IMR-90 (cell line): ENCODE measurements around the gene LEMD1. TPM values are rescaled to one million over a fixed set of nuclear protein-coding genes. Genes with fewer than 3 reads are reported as not detected.

ENCODE experiments used
- ATAC-seq: fragments of 200-7000 bp; cut with Tn5 transposase; 2 replicates; pipeline ENCODE4 v1.9.1; 2020; ENCODE audit warnings: low read depth, mild to moderate bottlenecking, moderate library complexity
- BruUV-seq: library from RNA; stranded (reverse); fragments of 400-500 nt; replicated peaks from 2 replicates; lab custom pipeline; 2021; lab: Mats Ljungman, UMichigan
- CTCF ChIA-PET: fragments of 300-600 bp; formaldehyde crosslinking; extraction: SDS; loops from one replicate; lab custom pipeline; 2021; ENCODE audit warnings: antibody characterized with exemption; lab: Yijun Ruan, JAX
- POLR2A ChIA-PET: fragments of 300-600 bp; sonication (Branson Sonifier 250); formaldehyde crosslinking; loops from one replicate; lab custom pipeline; 2022; ENCODE audit warnings: antibody characterized with exemption; ENCODE audit not compliant: unreplicated experiment; lab: Charles Lee
- DNase-seq: peaks from one replicate; pipeline ENCODE4 v3.0.0; 2013
- H2AFZ ChIP-seq: replicated peaks from 2 replicates; pipeline ENCODE3; 2013; ENCODE audit warnings: low read length, mild to moderate bottlenecking; ENCODE audit not compliant: poor library complexity
- H2AK5ac ChIP-seq: 2 replicates; pipeline ENCODE4 v1.6.1; 2013; ENCODE audit warnings: low read depth, low read length, inconsistent platforms
- H2AK9ac ChIP-seq: replicated peaks from 2 replicates; pipeline ENCODE3; 2013; ENCODE audit warnings: mild to moderate bottlenecking, low read depth, low read length, moderate library complexity; ENCODE audit not compliant: poor library complexity
- H2BK120ac ChIP-seq: 2 replicates; pipeline ENCODE4 v1.6.1; 2013; ENCODE audit warnings: low read depth, low read length, inconsistent platforms
- H2BK15ac ChIP-seq: 3 replicates; pipeline ENCODE4 v1.6.1; 2013; ENCODE audit warnings: low read depth, low read length, inconsistent platforms
- H2BK20ac ChIP-seq: 2 replicates; pipeline ENCODE4 v1.6.1; 2013; ENCODE audit warnings: low read depth, mild to moderate bottlenecking, inconsistent platforms, low read length, moderate library complexity
- H2BK5ac ChIP-seq: 2 replicates; pipeline ENCODE4 v1.6.1; 2013; ENCODE audit warnings: mild to moderate bottlenecking, low read depth, low read length, inconsistent platforms; ENCODE audit not compliant: poor library complexity, severe bottlenecking
- H3K14ac ChIP-seq: replicated peaks from 2 replicates; pipeline ENCODE4 v1.6.1; 2013; ENCODE audit warnings: low read depth, low read length, inconsistent platforms
- H3K18ac ChIP-seq: 2 replicates; pipeline ENCODE4 v1.6.1; 2013; ENCODE audit warnings: low read depth, low read length, control low read depth
- H3K23ac ChIP-seq: 2 replicates; pipeline ENCODE4 v1.6.1; 2013; ENCODE audit warnings: low read depth, low read length, inconsistent platforms
- H3K27ac ChIP-seq: 2 replicates; pipeline ENCODE4 v1.5.1; 2013; ENCODE audit warnings: mild to moderate bottlenecking, control low read depth, low read length; ENCODE audit not compliant: insufficient read depth
- H3K27me3 ChIP-seq: 2 replicates; pipeline ENCODE4 v1.6.1; 2013; ENCODE audit warnings: low read length; ENCODE audit not compliant: control insufficient read depth, insufficient read depth
- H3K36me3 ChIP-seq: 2 replicates; pipeline ENCODE4 v1.6.1; 2013; ENCODE audit warnings: low read length, mixed read lengths; ENCODE audit not compliant: control insufficient read depth, insufficient read depth
- H3K4ac ChIP-seq: 2 replicates; pipeline ENCODE4 v1.6.1; 2013; ENCODE audit warnings: low read depth, low read length, inconsistent platforms
- H3K4me1 ChIP-seq: 2 replicates; pipeline ENCODE4 v1.6.1; 2013; ENCODE audit warnings: low read length, mixed read lengths; ENCODE audit not compliant: control insufficient read depth, insufficient read depth
- H3K4me2 ChIP-seq: 2 replicates; pipeline ENCODE4 v1.6.1; 2013; ENCODE audit warnings: low read depth, mild to moderate bottlenecking, control low read depth, low read length, moderate library complexity
- H3K4me3 ChIP-seq: 2 replicates; pipeline ENCODE4 v1.5.1; 2013; ENCODE audit warnings: low read depth, mild to moderate bottlenecking, control low read depth, low read length, moderate library complexity; ENCODE audit not compliant: insufficient read depth
- H3K56ac ChIP-seq: 2 replicates; pipeline ENCODE4 v1.6.1; 2013; ENCODE audit warnings: low read length, inconsistent platforms; ENCODE audit not compliant: insufficient read depth; ENCODE audit errors: extremely low read depth
- H3K79me1 ChIP-seq, 2 experiments: 2 replicates each; pipeline ENCODE4 v1.6.1; 2013; ENCODE audit warnings: low read length in 2 of 2, inconsistent platforms in 1 of 2, low read depth in 1 of 2
- H3K9ac ChIP-seq: 2 replicates; pipeline ENCODE4 v1.6.1; 2013; ENCODE audit warnings: low read depth, low read length, control low read depth
- H3K9me1 ChIP-seq: 2 replicates; pipeline ENCODE4 v1.6.1; 2013; ENCODE audit warnings: low read length, inconsistent platforms; ENCODE audit not compliant: insufficient read depth
- H3K9me3 ChIP-seq: 2 replicates; pipeline ENCODE4 v1.6.1; 2013; ENCODE audit warnings: low read length; ENCODE audit not compliant: control insufficient read depth, insufficient read depth
- H4K20me1 ChIP-seq: 2 replicates; pipeline ENCODE4 v1.6.1; 2013; ENCODE audit warnings: low read length, inconsistent platforms; ENCODE audit not compliant: insufficient read depth
- H4K5ac ChIP-seq: 2 replicates; pipeline ENCODE4 v1.6.1; 2013; ENCODE audit warnings: mild to moderate bottlenecking, low read depth, low read length, control low read depth
- H4K8ac ChIP-seq, 2 experiments: 2 replicates each; pipeline ENCODE4 v1.6.1; 2013; ENCODE audit warnings: low read depth in 2 of 2, low read length in 2 of 2, control low read depth in 1 of 2, inconsistent platforms in 1 of 2
- H4K91ac ChIP-seq: 2 replicates; pipeline ENCODE4 v1.6.1; 2013; ENCODE audit warnings: low read depth, low read length, inconsistent platforms; ENCODE audit not compliant: insufficient read depth
- BHLHE40 ChIP-seq: fragments of 150-350 bp; IDR thresholded peaks from 2 replicates; pipeline ENCODE4 v1.6.1; 2016; ENCODE audit warnings: mild to moderate bottlenecking, low read depth, low read length
- CTCF ChIP-seq: conservative IDR thresholded peaks from 2 replicates; pipeline ENCODE4 v1.5.1; 2012; ENCODE audit warnings: mild to moderate bottlenecking, low read depth, low read length, improper control_type of control experiment
- ELK1 ChIP-seq: fragments of 150-350 bp; IDR thresholded peaks from 2 replicates; pipeline ENCODE4 v1.6.1; 2016; ENCODE audit warnings: low read depth, mild to moderate bottlenecking, low read length, moderate library complexity, borderline replicate concordance
- MAFK ChIP-seq: IDR thresholded peaks from 2 replicates; pipeline ENCODE4 v1.6.1; 2012; ENCODE audit warnings: low read depth, low read length, improper control_type of control experiment
- POLR2A ChIP-seq: IDR thresholded peaks from 2 replicates; pipeline ENCODE4 v1.6.1; 2012; ENCODE audit warnings: mild to moderate bottlenecking, low read depth, low read length
- SMC3 ChIP-seq: fragments of 150-350 bp; IDR thresholded peaks from 2 replicates; pipeline ENCODE4 v1.6.1; 2016; ENCODE audit warnings: low read depth, mild to moderate bottlenecking, antibody characterized with exemption, low read length, moderate library complexity
- WGBS, 2 experiments: methylation state at CpG; one replicate each; pipeline versions ENCODE4 v1.1.5 to v1.1.7; 2013; ENCODE audit warnings: missing lambda C conversion rate in 2 of 2; ENCODE audit not compliant: insufficient read length in 1 of 2; ENCODE audit errors: extremely low coverage in 2 of 2; 5-methylcytosine and 5-hydroxymethylcytosine counted together
- dilution Hi-C: fragments of 300-500 bp; cut with HindIII; formaldehyde crosslinking; loops from one replicate; pipeline ENCODE4 v1.14.3; 2018; ENCODE audit warnings: low sequenced_read_pairs; ENCODE audit not compliant: unreplicated experiment
- in situ Hi-C: fragments of 300-500 bp; cut with MboI; formaldehyde crosslinking; loops from 3 replicates; pipeline ENCODE4 v1.14.3; 2019; ENCODE audit warnings: low sequenced_read_pairs, inconsistent platforms, mixed read lengths
- intact Hi-C: fragments of 100-400 bp; cut with micrococcal nuclease; formaldehyde crosslinking; loops from 2 replicates; pipeline ENCODE4 v1.10.0; 2022
- polyA plus RNA-seq, 3 experiments: library from polyadenylated mRNA; depleted of rRNA; stranded (reverse); fragments of >200 nt; gene quantifications; 2 replicates each; pipeline ENCODE4 v1.2.3, GENCODE V29; 2012; ENCODE audit warnings: low replicate concordance in 1 of 3
- total RNA-seq: library from RNA; depleted of rRNA; stranded (reverse); fragments of >200 nt; gene quantifications from 2 replicates; pipeline ENCODE4 v1.2.3, GENCODE V29; 2012
- TF ChIP-seq, protein P1 (sequence below): fragments of 150-350 bp; IDR thresholded peaks from 2 replicates; pipeline ENCODE4 v1.6.1; 2017; ENCODE audit warnings: mild to moderate bottlenecking, antibody characterized with exemption, low read length, low read depth

The LEMD1 gene
- total and polyA plus RNA-seq, 2 of the 4 experiments (the other 2 are of a cell fraction): not detected

- H2AFZ ChIP-seq: no peak overlapping the region
- ChIA-PET CTCF (no interaction called here), POLR2A (no interaction called here)
- no peaks in the 10 kb centered on the region for H3K4me1 ChIP-seq
- H2BK20ac ChIP-seq: no peak overlapping the region
- intact Hi-C loops: no loop called here
- no peak overlapping the region for H3K4me2 ChIP-seq
- no peak overlapping the region for H3K14ac ChIP-seq
- H4K5ac ChIP-seq: no peak overlapping the region
- H4K8ac ChIP-seq: no peak overlapping the region
- peaks cover 83% of the 10 kb centered on the region for H3K27me3 ChIP-seq
- H3K9ac ChIP-seq: no peak overlapping the region
- H3K23ac ChIP-seq: no peak overlapping the region
- in situ Hi-C loops: no loop called here
- H3K4me3 ChIP-seq: no peak overlapping the region
- H3K36me3 ChIP-seq: no peaks in the 10 kb centered on the region
- BruUV-seq: no TSS peak
- no peak for TF ChIP-seq POLR2A
- TF ChIP-seq, protein P1, sequence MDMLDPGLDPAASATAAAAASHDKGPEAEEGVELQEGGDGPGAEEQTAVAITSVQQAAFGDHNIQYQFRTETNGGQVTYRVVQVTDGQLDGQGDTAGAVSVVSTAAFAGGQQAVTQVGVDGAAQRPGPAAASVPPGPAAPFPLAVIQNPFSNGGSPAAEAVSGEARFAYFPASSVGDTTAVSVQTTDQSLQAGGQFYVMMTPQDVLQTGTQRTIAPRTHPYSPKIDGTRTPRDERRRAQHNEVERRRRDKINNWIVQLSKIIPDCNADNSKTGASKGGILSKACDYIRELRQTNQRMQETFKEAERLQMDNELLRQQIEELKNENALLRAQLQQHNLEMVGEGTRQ: no peak
- TF ChIP-seq MAFK: no peak
- TF ChIP-seq SMC3: no peak
- no peak for TF ChIP-seq ELK1
- TF ChIP-seq BHLHE40: no peak
- TF ChIP-seq CTCF: no peak
- dilution Hi-C loops: no loop called here
- H3K79me1 ChIP-seq: no peaks in the 10 kb centered on the region
- H3K56ac ChIP-seq: no peak overlapping the region
- no peak overlapping the region for H3K18ac ChIP-seq
- no peak overlapping the region for H2BK15ac ChIP-seq
- no peaks in the 10 kb centered on the region for H4K20me1 ChIP-seq
- H3K27ac ChIP-seq: no peak overlapping the region
- no peak overlapping the region for H3K4ac ChIP-seq
- H2BK5ac ChIP-seq: no peak overlapping the region
- no peaks in the 10 kb centered on the region for H3K9me1 ChIP-seq
- ATAC-seq: no peak
- H4K91ac ChIP-seq: no peak overlapping the region
- no peaks in the 10 kb centered on the region; the same call in 1 of the 2 replicates for H3K9me3 ChIP-seq
- WGBS, 2 experiments: 81% methylated on average over 7 of the region's 12 CpGs; no CpG with 5 or more reads in 1 of the 2 experiments
- H2AK5ac ChIP-seq: no peak overlapping the region
- DNase-seq: no peak
- H2AK9ac ChIP-seq: no peak overlapping the region
- H2BK120ac ChIP-seq: no peak overlapping the region
Observed at GRCh38 chr1:205342986-205343385, 78.9 kb downstream of the LEMD1 start.
